Tibial nerve (tissue), 4 donors: ENCODE measurements around the gene STXBP2.

ENCODE experiments used
- CTCF ChIP-seq, 5 experiments: fragments of 200-600 bp in 3 of 5; fragments of 450-650 bp in 2 of 5; sonication (generic) in 3 of 5; IDR thresholded peaks; one replicate each; pipeline ENCODE4 v1.5.1; 2016 to 2019; ENCODE audit warnings: antibody characterized with exemption in 5 of 5, mild to moderate bottlenecking in 3 of 5, moderate library complexity in 2 of 5
- EP300 ChIP-seq, 2 donors: sonication (generic); formaldehyde crosslinking; IDR thresholded peaks; one replicate each; pipeline ENCODE4 v1.6.1; 2017; ENCODE audit warnings: antibody characterized with exemption in 2 of 2, mild to moderate bottlenecking in 1 of 2
- POLR2A ChIP-seq, 2 donors: fragments of 450-650 bp; IDR thresholded peaks; one replicate each; pipeline ENCODE4 v1.6.1; 2017; ENCODE audit warnings: antibody characterized with exemption in 2 of 2, mild to moderate bottlenecking in 2 of 2, moderate library complexity in 2 of 2

- TF ChIP-seq CTCF (IDR thresholded peaks at IDR 0.05) = no peak
- no peak for TF ChIP-seq EP300 (IDR thresholded peaks at IDR 0.05)
- no peak for TF ChIP-seq POLR2A (IDR thresholded peaks at IDR 0.05)
Observed at GRCh38 chr19:7640803-7641202, 3.9 kb downstream of the STXBP2 start.
